Measurements from ENCODE around the gene KPNA1. TPM values are rescaled to one million over a fixed set of nuclear protein-coding genes. Genes with fewer than 3 reads are reported as not detected.

Gene KPNA1
- total and polyA plus RNA-seq, 2 of the 13 experiments (the other 11 are each of a cell fraction or from before 2014, with no cell fraction given) = 15.4 to 30.0 TPM

GRCh38 chr3:122564155-122564912 is 49.6 kb upstream of the KPNA1 start, which contains the start of the genes DTX3L and PARP9 (continued):
- TF ChIP-seq FOXK1 (CRISPR knock-in tag; IDR thresholded peaks at IDR 0.05; ENCODE audit: borderline replicate concordance, low read depth) (no peak), ZNF343 (CRISPR knock-in tag; IDR thresholded peaks at IDR 0.05) (peak; percentile 96), NFE2 (CRISPR knock-in tag; IDR thresholded peaks at IDR 0.05) (no peak), ZNF709 (CRISPR knock-in tag; IDR thresholded peaks at IDR 0.05) (peak; percentile 91), SCMH1 (CRISPR knock-in tag; IDR thresholded peaks at IDR 0.05; ENCODE audit: borderline replicate concordance) (no peak), ZNF678 (CRISPR knock-in tag; IDR thresholded peaks at IDR 0.05) (peak; percentile 70; the same call in 1 of the 2 replicates), ZNF468 (CRISPR knock-in tag; IDR thresholded peaks at IDR 0.05) (0 out of 2 replicates have a peak, but pooled peaks have one; percentile 63), NR2C2 (CRISPR knock-in tag; IDR thresholded peaks at IDR 0.05; ENCODE audit: borderline replicate concordance) (peak; percentile 46; the same call in 1 of the 2 replicates), NFE2L1 (CRISPR knock-in tag; IDR thresholded peaks at IDR 0.05; ENCODE audit: borderline replicate concordance) (peak; percentile 62; the same call in 1 of the 2 replicates), RNF219 (CRISPR knock-in tag; IDR thresholded peaks at IDR 0.05) (no peak), MAF1 (CRISPR knock-in tag; IDR thresholded peaks at IDR 0.05; ENCODE audit: borderline replicate concordance) (no peak), PHB2 (IDR thresholded peaks at IDR 0.05; ENCODE audit: partially characterized antibody) (no peak), FOXP1 (IDR thresholded peaks at IDR 0.05) (no peak), FOXP1 (CRISPR knock-in tag; IDR thresholded peaks at IDR 0.05) (no peak), PREB (CRISPR knock-in tag; IDR thresholded peaks at IDR 0.05) (no peak), SMAD3 (CRISPR knock-in tag; IDR thresholded peaks at IDR 0.05) (no peak), ZNF782 (CRISPR knock-in tag; IDR thresholded peaks at IDR 0.05; ENCODE audit: borderline replicate concordance) (peak; percentile 51; the same call in 1 of the 2 replicates), ZNF34 (CRISPR knock-in tag; IDR thresholded peaks at IDR 0.05; ENCODE audit: borderline replicate concordance) (peak; percentile 47; the same call in 1 of the 2 replicates), SP4 (CRISPR knock-in tag; IDR thresholded peaks at IDR 0.05) (no peak; the same call in 1 of the 2 replicates)
- TF ChIP-seq, protein P1, sequence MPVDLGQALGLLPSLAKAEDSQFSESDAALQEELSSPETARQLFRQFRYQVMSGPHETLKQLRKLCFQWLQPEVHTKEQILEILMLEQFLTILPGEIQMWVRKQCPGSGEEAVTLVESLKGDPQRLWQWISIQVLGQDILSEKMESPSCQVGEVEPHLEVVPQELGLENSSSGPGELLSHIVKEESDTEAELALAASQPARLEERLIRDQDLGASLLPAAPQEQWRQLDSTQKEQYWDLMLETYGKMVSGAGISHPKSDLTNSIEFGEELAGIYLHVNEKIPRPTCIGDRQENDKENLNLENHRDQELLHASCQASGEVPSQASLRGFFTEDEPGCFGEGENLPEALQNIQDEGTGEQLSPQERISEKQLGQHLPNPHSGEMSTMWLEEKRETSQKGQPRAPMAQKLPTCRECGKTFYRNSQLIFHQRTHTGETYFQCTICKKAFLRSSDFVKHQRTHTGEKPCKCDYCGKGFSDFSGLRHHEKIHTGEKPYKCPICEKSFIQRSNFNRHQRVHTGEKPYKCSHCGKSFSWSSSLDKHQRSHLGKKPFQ (CRISPR knock-in tag; IDR thresholded peaks at IDR 0.05; ENCODE audit: insufficient replicate concordance) = no peak
- TF ChIP-seq, protein P2, sequence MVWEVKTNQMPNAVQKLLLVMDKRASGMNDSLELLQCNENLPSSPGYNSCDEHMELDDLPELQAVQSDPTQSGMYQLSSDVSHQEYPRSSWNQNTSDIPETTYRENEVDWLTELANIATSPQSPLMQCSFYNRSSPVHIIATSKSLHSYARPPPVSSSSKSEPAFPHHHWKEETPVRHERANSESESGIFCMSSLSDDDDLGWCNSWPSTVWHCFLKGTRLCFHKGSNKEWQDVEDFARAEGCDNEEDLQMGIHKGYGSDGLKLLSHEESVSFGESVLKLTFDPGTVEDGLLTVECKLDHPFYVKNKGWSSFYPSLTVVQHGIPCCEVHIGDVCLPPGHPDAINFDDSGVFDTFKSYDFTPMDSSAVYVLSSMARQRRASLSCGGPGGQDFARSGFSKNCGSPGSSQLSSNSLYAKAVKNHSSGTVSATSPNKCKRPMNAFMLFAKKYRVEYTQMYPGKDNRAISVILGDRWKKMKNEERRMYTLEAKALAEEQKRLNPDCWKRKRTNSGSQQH (CRISPR knock-in tag; IDR thresholded peaks at IDR 0.05; ENCODE audit: low read depth) = no peak; the same call in 1 of the 2 replicates

All from HepG2 (cell line).